Keratinocyte (primary cell): Measurements from ENCODE around the gene ARHGAP19.

Source experiments
- EZH2 ChIP-seq: IDR thresholded peaks from one replicate; pipeline ENCODE4 v1.6.1; 2012; ENCODE audit warnings: inconsistent platforms, mild to moderate bottlenecking, low read length, moderate library complexity
- TF ChIP-seq, protein P1 (sequence below), 3 experiments: IDR thresholded peaks in 1 of 3; conservative IDR thresholded peaks in 1 of 3; optimal IDR thresholded peaks in 1 of 3; 2 replicates in 2 of 3; 3 replicates in 1 of 3; pipeline versions ENCODE3 to v1.5.1; 2011; ENCODE audit warnings: low read length in 3 of 3, mild to moderate bottlenecking in 3 of 3, moderate library complexity in 2 of 3, control low read depth in 1 of 3, inconsistent platforms in 1 of 3; ENCODE audit not compliant: insufficient read depth in 2 of 3; ENCODE audit errors: extremely low read depth in 1 of 3

- TF ChIP-seq, protein P1, sequence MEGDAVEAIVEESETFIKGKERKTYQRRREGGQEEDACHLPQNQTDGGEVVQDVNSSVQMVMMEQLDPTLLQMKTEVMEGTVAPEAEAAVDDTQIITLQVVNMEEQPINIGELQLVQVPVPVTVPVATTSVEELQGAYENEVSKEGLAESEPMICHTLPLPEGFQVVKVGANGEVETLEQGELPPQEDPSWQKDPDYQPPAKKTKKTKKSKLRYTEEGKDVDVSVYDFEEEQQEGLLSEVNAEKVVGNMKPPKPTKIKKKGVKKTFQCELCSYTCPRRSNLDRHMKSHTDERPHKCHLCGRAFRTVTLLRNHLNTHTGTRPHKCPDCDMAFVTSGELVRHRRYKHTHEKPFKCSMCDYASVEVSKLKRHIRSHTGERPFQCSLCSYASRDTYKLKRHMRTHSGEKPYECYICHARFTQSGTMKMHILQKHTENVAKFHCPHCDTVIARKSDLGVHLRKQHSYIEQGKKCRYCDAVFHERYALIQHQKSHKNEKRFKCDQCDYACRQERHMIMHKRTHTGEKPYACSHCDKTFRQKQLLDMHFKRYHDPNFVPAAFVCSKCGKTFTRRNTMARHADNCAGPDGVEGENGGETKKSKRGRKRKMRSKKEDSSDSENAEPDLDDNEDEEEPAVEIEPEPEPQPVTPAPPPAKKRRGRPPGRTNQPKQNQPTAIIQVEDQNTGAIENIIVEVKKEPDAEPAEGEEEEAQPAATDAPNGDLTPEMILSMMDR (optimal IDR thresholded peaks at IDR 0.05 in 1 of 3, IDR thresholded peaks at IDR 0.05 in 1 of 3, conservative IDR thresholded peaks at IDR 0.05 in 1 of 3; ENCODE audit: extremely low read depth in 1 of 3, insufficient read depth in 2 of 3, low read length in 3 of 3) = peak in 2 of 3 experiments; percentile 20 to 34
- TF ChIP-seq EZH2 = no peak
These were observed at the start of gene ARHGAP19 for GRCh38 chr10:97292097-97292861.
